T-helper 2 cell (primary cell): ENCODE measurements around the gene MEMO1.
"Not testable (repeated sequence)": the region's sequence is repeated elsewhere in the genome, so short reads cannot be mapped to it uniquely, and the experiment has no call there.

Source experiments
- DNase-seq, 5 experiments: peaks; one replicate each; pipeline versions ENCODE4 v3.0.0 to v3.0.0-alpha.2; 2012 to 2022
- total RNA-seq, 2 donors: gene quantifications; one replicate each; lab custom pipeline; 2026; lab: John Stamatoyannopoulos, UW

MEMO1 gene
- 4.7 to 5.1 reads per million in 2 donors for total RNA-seq

DNA sequence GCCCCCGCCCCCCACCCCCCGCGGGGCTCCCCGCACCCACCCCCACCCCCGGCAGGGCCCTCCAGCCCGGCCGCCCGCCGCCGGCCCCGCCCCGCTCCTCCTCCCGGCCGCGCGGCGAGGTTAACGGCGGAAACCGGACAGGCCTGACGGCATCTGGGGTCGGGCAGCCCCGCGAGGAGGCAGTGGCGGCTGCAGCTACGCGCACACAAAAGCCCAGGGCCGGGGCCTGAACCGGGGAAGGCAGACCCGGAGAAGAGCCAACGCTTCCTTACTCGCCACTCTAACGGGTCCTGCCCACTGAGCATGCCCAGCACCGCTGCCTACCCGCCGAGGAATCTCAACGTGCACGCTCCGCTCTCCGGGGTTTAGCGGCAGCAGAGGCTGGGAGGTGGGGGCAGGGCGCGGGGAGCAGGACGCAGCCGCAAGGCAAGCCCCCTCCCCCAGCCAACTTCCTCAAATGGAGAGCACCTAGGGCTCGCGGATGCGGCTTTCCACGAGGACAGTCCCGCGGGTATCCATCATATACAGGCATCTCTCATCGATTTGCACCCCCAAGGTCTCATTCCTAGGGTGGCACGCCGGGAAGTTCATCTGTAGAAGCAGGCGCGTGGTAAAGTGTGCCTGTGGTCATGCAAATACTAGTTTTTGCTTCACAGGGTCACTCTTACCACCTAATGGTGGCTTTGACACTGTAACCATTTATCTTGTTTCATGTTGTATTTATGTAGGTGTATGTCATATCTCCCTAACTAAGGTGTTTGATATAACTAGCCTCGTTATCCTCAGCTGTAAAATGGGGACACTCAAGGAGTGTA is at the start of gene MEMO1:
Gene MEMO1, minus strand, starts transcription at position 339 of the 815 bp plus-strand sequence. CDS start 761 bp downstream, outside the sequence.
- peak; percentile 68 to 97 (median 89) for DNase-seq

DNA sequence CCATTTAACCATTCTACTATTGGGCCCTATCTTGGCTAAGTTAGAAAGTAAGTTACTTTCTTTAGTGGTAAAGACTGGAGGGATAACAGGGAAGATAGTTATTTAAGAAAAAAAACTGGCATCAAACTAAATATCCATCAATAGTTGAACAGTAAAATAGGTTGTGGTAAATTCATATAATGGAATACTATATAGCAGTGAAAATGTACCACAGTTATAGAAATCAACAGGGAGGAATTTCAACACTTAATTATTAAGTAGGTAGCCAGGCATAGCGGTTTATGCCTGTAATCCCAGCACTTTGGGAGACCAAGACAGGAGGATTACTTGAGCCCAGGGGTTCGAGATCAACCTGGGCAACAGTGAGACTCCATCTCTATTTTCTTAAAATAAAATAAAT is 49.5 kb upstream of the MEMO1 start:
- no peak for DNase-seq

DNA sequence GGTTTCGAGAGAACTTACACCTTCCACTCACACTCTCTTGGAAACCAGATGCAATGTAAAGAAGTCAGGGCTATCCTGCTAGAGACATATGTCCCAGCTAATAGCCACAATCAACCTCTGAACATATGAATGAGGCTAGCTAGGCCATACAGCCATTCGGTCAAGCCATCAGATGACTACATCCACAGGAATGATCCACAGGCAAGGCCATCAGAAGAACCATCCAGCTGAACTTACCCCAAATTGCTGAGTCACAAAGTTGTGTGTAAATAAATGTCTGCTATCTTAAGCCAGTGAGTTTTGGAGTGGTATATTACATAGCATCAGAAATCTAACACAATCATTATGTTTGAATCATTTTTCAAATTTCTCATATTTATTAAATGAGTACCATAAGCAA is 47.3 kb upstream of the MEMO1 start:
- DNase-seq: no peak

DNA sequence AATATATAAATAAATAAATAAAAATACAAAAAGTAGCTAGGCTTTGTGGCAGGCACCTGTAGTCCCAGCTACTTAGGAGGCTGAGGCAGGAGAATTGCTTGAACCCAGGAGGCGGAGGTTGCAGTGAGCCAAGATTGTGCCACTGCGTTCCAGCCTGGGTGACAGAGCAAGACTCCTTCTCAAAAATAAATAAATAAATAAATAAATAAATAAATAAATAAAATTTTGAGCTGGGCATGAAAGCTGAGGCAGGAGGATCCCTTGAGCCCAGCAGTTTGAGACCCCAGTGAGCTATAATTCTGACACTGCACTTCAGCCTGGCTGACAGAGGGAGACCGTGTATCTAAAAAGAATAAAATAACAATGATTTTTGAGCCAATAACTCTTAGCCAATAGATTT is 43.8 kb upstream of the MEMO1 start:
- not testable (repeated sequence) for DNase-seq

DNA sequence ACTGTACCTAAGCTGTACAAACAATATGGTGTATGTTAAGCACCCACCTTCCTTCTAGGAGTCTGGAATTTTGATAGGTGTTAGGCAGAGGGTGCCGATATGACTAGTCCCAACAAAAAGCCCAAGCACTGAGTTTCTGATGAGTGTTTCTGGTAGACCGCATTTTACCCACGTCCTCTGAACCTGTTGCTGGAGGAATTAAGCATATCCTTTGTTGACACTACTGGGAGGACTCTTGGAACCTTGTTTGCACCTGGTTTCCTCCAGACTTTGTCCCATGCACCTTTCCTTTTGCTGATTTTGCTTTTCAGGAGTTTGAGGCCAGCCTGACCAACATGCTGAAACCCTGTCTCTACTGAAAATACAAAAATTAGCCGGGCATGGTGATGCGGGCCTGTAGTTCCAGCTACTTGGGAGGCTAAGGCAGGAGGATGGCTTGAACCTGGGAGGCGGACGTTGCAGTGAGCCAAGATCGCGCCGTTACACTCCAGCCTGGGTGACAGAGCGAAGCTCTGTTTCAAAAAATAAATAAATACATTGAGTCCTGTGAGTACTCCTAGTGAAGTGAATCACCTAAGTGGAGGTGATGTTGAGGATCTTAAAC is 41.1 kb upstream of the MEMO1 start:
- no peak for DNase-seq

DNA sequence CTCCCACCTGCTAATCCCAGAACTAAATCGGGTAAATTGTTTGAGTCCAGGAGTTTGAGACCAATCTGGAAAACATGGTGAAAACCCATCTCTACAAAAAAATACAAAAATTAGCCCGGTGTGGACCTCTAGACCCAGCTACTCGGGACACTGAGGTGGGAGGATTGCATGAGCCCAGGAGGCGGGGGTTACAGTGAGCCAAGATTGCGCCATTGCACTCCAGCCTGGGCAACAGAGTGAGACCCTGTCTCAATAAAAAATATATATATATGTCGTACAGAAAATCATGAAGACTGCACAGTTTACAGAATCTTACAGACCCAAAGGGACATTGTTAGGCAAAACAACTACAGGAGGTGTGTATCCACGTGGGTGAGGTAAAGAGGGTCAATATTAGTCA is 32.8 kb upstream of the MEMO1 start:
- no peak for DNase-seq

DNA sequence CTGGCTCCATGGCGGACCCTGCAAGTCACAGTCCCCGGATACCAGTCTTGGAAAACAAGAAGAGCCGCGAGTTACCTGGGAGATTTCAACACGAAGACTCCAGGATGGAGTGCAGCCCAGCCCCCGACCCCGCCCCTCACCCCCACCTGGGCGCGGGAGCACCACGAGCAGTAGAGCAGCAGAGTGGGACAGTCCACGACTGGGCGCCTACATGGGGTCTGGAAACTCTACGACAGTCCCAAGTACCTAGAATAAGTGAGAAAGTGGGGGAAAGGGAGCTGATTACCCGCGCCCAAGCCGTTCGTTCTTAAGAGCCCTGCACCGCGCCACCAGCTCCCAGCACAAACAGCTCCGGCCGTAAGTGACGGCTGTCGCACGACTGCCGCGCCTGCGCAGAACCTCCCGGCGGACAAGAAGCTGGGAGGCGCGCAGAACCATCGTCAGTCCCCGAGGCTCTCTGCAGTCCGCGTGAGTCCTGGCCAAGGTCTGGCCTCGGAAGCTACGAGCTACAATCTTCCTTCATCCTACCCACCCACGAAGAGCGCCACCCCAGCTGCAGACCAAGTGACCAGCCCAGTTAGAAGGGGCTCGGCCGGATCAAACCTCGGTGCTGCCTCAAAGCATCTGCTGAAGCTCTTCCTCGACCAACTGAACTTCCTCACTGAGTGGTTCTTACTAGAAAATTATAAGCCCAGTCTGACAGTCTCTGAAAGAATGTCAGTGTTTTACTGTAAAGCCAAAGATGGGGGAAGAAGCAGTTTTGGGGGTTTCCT is 28.8 kb upstream of the MEMO1 start, which contains the start of gene DPY30:
Gene DPY30, minus strand, starts transcription at position 359 of the 773 bp plus-strand sequence. Its CDS starts 349 bp downstream, at position 10.
- peak; percentile 79 to 95 (median 85) for DNase-seq

DNA sequence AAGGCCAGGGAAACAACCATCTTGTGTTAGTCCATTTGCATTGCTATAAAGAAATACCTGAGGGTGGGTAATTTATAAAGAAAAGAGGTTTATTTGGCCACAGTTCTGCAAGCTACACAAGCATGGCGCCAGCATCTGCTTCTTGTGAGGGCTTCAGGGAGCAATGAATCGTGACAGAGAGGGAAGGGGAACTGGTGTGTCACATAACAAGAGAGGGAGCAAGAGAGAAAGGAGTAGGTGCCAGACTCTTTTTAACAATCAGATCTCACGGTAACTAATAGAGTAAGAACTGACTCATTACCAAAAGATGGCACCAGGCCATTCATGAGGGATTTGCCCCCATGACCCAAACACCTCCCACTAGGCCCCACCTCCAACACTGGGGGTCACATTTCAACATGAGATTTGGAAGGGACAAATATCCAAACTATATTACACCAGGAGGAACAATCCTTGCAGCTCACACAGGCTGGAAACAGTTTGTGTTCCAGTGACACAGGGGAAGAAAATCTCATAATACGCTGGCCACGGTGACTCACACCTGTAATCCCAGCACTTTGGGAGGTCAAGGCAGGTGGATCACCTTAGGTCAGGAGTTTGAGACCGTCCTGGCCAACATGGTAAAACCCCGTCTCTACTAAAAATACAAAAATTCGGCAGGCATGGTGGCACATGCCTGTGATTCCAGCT is 23.5 kb upstream of the MEMO1 start:
- not testable (repeated sequence) for DNase-seq

DNA sequence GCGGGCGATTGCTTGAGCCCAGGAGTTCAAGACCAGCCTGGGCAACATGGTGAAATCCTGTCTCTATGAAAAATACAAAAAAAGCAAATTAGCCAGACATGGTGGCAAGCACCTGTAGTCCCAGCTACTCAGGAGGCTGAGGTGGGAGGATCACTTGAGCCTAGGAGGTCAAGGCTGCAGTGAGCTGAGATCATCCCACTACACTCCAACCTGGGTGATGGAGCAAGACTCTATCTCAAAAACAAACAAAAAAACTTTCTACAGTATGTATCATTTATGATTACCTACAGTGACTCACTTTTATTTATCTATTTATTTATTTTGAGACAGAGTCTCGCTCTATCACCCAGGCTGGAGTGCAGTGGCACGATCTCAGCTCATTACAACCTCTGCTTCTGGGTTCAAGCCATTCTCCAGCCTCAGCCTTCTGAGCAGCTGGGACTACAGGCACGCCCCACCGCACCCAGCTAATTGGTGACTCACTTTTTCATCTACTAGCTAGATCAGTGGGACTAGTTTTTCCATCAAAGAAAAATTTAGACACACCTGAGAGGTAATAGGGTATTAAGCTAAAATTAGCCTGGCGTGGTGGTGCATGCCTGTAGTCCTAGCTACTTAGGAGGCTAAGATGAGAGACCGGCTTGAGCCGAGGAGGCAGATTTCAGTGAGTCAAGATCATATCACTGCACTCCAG is 8.1 kb upstream of the MEMO1 start:
- not testable (repeated sequence) for DNase-seq

DNA sequence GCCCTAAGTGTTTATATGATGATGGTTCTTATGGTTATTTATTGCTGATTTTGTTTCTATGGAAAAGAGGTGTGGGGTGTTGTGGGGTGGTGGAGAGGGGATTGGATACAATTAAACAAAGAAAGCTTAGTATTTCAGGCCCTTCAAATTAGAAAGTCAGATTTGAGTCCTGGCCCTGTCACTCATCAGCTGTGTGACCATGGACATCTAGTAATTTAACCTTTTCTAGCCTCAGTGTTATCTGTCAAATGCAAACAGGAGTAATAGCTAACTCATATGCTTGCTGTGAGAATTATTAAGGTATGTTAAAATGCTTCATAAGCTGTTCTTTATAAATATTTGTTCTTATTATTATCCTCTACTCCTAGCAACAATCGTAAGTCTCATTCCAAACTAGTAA is 2.1 kb upstream of the MEMO1 start:
- DNase-seq: no peak

DNA sequence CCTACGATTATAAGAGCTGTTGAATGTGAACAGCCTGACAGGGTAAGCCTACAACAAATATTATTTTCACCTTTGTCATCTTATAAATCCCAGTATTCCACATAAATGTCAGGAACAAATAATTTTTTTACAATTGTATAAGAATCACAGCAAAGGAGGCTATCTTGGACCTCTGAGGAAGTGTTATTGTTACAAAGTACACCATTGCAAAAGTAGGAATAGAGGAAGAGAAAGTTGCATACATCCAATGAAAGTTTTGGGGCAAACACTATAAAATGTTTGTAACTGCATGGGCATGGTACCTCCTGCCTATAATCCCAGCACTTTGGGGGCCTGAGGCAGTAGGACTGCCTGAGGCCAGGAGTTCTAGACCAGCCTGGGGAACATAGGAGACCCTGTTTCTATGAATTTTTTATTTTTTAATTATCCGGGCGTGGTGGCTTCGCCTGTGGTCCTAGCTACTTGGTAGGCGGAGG is 715 bp upstream of the MEMO1 start:
- no peak for DNase-seq

DNA sequence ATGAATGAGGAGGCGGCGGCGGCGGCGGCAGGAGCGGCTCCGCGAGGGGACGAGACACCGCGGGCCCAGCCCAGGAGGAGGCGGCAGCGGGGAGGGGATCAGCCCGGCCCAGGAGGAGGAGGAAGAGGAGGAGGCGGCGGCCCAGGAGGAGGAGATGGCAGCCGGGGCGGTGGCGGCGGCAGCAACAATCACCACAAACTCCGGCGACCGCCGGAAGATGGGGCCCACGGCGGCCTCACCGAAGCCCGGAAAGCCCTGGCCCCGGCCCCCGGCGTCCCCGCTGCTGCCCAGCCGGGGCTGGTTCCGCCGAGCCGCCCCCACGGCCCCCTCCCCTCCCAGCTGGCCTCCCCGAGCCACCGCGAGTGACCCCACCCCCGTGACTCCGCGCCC is 533 bp downstream of the MEMO1 start:
- DNase-seq: peak; percentile 43 to 85 (median 65)

DNA sequence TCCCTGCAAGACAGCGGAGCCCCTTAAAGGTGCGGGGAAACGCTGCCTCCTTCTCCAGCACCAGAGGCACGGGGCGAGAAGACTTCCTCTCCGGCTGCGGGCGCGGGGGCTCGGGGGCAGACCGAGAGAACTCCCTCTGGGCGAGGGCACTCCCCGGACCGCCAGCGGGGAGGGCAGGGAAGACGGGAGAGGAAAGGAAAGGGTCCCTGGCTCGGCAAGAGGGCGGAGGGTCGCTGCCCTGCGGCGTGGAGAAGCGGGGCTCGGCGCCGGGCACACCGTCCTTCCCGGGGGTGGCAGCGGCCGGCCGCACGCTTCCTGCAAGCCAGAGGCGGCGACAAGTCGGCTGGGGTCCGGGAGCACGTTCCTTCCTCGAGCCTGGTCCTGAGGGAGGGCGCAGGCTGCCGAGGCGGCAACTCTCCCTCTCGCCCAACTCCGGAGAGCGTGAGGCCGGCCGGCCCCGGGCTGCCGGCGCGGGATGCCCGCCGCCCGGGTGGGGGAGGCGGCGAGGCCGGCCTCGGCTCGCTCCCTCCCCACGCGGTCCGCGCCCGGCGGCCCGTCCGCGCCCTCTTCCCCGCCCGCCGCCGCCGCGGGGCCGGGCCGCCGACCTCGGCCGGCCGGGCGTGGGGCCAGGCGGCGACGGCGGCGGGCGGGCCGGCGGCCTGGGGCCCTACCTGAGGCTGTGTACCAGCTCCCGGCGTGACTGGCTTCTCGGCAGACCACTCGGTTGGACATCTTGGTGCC is 1.1 kb downstream of the MEMO1 start:
- DNase-seq: peak in 4 of 5 experiments; percentile 12 to 54 (median 24)

DNA sequence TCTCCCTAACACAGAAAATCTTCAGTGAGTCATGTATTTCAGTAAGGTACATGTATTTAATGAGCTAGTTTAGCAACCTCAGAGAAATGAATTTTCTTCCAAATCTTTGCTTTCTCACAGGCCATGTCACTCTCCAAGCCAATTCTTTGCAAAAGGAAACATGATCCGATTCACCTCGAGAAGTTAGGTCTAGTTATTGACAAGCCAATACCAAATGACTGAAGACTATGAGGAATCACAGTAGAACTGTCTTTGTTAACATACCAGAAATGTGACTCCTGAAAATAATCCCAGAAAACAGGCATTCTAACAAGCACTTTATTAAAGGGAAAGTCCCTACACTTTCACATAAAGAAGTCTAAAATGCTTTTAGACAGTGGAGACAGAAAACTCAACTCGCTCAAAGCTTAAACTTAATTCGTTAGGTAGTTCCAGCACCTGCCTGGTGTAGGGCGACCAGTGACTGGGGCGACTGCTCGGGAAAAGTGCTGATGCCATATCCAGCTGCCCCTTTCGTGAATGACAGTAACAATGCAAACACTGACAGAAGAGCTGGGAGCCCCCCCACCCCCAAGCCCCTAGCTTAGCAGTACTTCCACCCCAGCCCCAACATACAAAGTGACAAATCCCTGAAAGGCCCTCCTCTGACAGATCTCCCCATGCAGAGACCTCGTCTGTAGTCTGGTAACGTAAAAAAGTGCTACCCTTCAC is 1.8 kb downstream of the MEMO1 start:
- DNase-seq: peak in 1 of 5 experiments; percentile 24

DNA sequence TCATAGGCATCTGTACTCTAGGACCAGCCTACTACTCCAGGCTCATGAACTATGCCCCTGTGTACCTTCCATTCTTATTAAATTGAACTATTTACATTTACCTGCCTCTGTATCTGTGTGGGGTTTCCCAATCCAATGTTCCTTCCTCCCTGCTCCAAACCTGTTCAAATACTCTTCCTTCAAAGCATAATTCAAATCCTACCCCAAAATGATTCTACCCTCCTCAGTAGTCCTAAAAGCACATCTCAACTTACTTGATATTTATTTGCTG is 3.8 kb downstream of the MEMO1 start:
- DNase-seq: no peak

DNA sequence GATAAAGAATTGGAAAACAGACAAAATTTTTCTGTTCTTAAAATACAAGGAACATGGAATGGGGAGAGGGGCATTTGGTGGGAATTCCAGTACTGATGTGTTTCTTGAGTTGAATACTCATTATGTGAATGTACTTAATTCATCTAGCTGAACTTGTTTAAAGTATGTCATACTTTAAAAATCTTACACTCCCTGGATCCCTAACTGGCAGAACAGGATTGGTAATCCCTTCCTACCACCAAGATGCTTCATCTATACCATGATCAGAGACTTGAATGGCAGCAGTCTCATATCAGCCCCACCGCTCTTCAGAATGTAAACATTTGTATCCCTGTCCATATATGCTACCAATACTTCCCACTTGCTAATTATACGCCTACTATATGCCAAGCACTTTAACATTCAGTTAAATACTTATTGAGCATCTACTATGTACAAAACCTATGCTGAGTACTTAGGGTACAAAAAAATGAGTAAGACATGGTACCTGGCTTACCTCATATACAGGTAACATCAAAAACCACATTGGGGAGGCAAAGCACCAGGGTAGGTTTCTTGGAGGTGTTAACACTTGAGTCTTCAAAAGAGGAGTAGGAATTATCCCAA is 5.3 kb downstream of the MEMO1 start:
- no peak for DNase-seq

DNA sequence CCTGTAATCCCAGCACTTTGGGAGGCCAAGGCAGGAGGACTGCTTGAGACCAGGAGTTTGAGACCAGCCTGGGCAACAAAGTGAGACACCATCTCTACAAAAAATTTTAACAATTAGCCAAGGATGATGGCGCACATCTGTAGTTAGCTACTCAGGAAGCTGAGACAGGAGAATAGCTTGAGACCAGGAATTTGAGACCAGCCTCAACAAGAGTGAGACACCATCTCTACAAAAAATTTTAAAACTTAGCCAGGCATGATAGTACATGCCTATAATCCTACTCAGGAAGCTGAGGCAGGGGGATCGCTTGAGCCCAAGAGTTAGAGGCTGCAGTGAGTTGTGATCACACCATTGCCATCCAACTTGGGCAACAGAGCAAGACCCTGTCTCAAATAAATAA is 7.0 kb downstream of the MEMO1 start:
- no peak for DNase-seq

DNA sequence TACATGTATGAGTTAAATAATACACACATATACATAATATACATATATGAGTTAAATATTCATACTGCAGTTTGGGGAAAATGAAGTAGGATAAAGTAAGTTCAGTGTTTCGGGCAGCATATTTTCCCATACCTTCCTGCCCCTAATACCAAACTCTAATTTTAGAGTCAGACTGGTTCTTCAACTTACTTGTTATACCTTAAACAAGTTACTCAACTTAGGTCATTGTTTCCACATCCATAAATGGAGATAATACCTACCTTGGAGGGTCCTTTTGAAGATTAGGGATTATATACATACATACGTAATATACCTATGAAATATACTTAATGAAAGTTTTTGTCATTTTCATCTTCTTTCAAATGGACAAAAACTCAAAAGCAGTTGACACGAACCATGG is 8.4 kb downstream of the MEMO1 start:
- DNase-seq: no peak

DNA sequence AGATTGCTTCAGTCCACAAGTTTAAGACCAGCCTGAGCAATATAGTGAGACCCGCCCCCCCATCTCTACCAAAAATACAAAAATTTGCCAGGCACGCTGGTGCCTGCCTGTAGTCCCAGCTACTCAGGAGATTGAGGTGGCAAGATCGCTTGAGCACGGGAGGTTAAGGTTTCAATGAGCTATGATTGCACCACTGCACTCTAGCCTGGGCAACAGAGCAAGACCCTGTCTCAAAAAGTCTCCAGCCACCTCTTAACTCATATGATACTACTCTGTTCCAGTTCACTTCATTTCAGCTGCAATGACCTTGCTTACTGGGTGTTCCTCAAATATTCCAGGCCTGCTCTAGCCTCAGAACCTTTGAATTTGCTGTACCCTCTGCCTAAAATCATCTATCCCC is 11.4 kb downstream of the MEMO1 start:
- no peak for DNase-seq

DNA sequence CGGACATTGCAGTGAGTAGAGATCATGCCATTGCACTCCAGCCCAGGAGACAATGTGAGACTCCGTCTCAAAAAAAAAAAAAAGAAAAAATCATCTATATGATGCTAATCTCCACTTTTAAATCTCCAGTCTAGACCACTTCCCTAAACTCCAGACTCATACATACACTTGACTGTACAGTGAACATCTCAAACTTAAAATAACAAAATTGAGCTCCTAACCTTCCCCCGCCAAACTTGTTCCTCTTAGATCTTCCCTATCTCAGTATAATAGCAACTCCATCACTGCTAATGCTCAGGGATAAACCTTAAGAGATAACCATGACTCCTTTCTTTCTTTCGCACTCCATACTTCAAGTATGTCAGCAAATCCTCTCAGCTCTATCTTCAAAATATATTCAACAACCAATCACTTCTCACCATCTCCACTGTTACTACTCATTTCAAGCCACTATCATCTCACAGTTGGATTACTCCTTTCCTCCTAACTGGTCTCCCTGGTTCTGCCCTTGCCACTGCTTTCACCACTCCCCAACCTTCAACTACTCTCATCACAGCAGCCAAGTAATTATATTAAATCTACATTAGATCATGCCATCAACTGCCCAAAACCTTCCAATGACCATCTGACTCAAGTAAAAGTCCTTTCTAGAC is 12.0 kb downstream of the MEMO1 start:
- peak in 1 of 5 experiments; percentile 64 for DNase-seq
